NOMO-1 (cell line): ENCODE data around the gene ESRRG.

Source experiments
- DNase-seq, 2 experiments: peaks; one replicate each; lab custom pipeline; 2025; ENCODE audit not compliant: unreplicated experiment in 2 of 2; lab: John Stamatoyannopoulos, UW

ESRRG gene

GRCh38 chr1:216523043-216523442, 200.2 kb downstream of the ESRRG start:
- no peak for DNase-seq

- DNase-seq: no peak
These were observed 201.8 kb downstream of the ESRRG start for GRCh38 chr1:216521477-216521876.

GRCh38 chr1:216518844-216519627, 204.2 kb downstream of the ESRRG start:
- DNase-seq: no peak

- DNase-seq: no peak
These were observed 220.6 kb downstream of the ESRRG start for GRCh38 chr1:216502528-216503162.

- DNase-seq: no peak
These were observed 222.8 kb downstream of the ESRRG start for GRCh38 chr1:216500273-216500967.

GRCh38 chr1:216499581-216500272, 223.5 kb downstream of the ESRRG start:
- DNase-seq: no peak

- no peak for DNase-seq
These were observed 225.0 kb downstream of the ESRRG start for GRCh38 chr1:216498277-216498676.

GRCh38 chr1:216485042-216485441, 238.2 kb downstream of the ESRRG start:
- DNase-seq: no peak

- no peak for DNase-seq
These were observed 239.4 kb downstream of the ESRRG start for GRCh38 chr1:216483672-216484401.

- no peak for DNase-seq
These were observed 240.6 kb downstream of the ESRRG start for GRCh38 chr1:216482620-216483019.

GRCh38 chr1:216478238-216478637, 245.0 kb downstream of the ESRRG start:
- DNase-seq: no peak

GRCh38 chr1:216476341-216476740, 246.9 kb downstream of the ESRRG start:
- no peak for DNase-seq

GRCh38 chr1:216475659-216476276, 247.5 kb downstream of the ESRRG start:
- no peak for DNase-seq

- DNase-seq: no peak
These were observed 256.9 kb downstream of the ESRRG start for GRCh38 chr1:216466162-216466801.

- no peak for DNase-seq
These were observed 258.7 kb downstream of the ESRRG start for GRCh38 chr1:216464489-216464888.

GRCh38 chr1:216462066-216462775, 261.0 kb downstream of the ESRRG start:
- DNase-seq: no peak

GRCh38 chr1:216461466-216461865, 261.8 kb downstream of the ESRRG start:
- no peak for DNase-seq

- DNase-seq: no peak
These were observed 263.5 kb downstream of the ESRRG start for GRCh38 chr1:216459651-216460207.

GRCh38 chr1:216458812-216459211, 264.4 kb downstream of the ESRRG start:
- DNase-seq: no peak
